Adrenal gland (tissue), 12 donors: ENCODE results near the gene METTL4. TPM values are rescaled to one million over a fixed set of nuclear protein-coding genes. Genes with fewer than 3 reads are reported as not detected.
"Not testable (repeated sequence)": the region's sequence is repeated elsewhere in the genome, so short reads cannot be mapped to it uniquely, and the experiment has no call there.

ENCODE experiments used
- DNase-seq, 7 donors: peaks; one replicate each; pipeline ENCODE4 v3.0.0-alpha.2; 2019 to 2020
- H3K27ac ChIP-seq, 5 donors: fragments of 200-600 bp; sonication (generic) in 4 of 5; 1 replicate in 3 of 5; 2 replicates in 2 of 5; pipeline versions ENCODE4 v1.5.1 to v1.8.0; 2016 to 2020; ENCODE audit warnings: mild to moderate bottlenecking in 1 of 5
- H3K27me3 ChIP-seq: fragments of 200-600 bp; 2 replicates; pipeline ENCODE4 v1.8.0; 2021
- H3K36me3 ChIP-seq, 2 donors: fragments of 200-600 bp; replicated peaks in 1 of 2; 1 replicate in 1 of 2; 2 replicates in 1 of 2; pipeline versions ENCODE4 v1.5.1 to v1.8.0; 2018 to 2022
- H3K4me1 ChIP-seq, 2 donors: fragments of 200-600 bp; replicated peaks in 1 of 2; 1 replicate in 1 of 2; 2 replicates in 1 of 2; pipeline versions ENCODE4 v1.5.1 to v1.8.0; 2018 to 2021
- H3K4me3 ChIP-seq, 4 donors: fragments of 200-600 bp; sonication (generic) in 3 of 4; one replicate each; pipeline ENCODE4 v1.5.1; 2016 to 2018
- H3K9me3 ChIP-seq, 3 donors: fragments of 200-600 bp; sonication (generic) in 1 of 3; replicated peaks in 1 of 3; 1 replicate in 2 of 3; 2 replicates in 1 of 3; pipeline versions ENCODE4 v1.5.1 to v1.8.0; 2016 to 2021
- POLR2A ChIP-seq, 2 donors: fragments of 450-650 bp; IDR thresholded peaks; one replicate each; pipeline ENCODE4 v1.6.1; 2017; ENCODE audit warnings: antibody characterized with exemption in 2 of 2, mild to moderate bottlenecking in 2 of 2, moderate library complexity in 1 of 2
- WGBS, 4 donors: extraction: QIAGEN DNeasy Blood & Tissue Kit in 2 of 4; methylation state at CpG; one replicate each; pipeline versions ENCODE4 v1.1.5 to v1.1.7; 2013 to 2017; 5-methylcytosine and 5-hydroxymethylcytosine counted together
- intact Hi-C, 2 donors: fragments of 100-400 bp; cut with DNase I; formaldehyde crosslinking; loops; one replicate each; pipeline versions ENCODE4 v1.14.1 to v1.15.0; 2022 to 2023
- polyA plus RNA-seq, 3 donors: library from polyadenylated mRNA; stranded (reverse); fragments of 200-250 nt in 2 of 3; fragments of 350-450 nt in 1 of 3; fragmentation: Illumina TruSeq in 1 of 3; extraction: RNeasy Lipid Tissue Mini Kit (QIAGEN cat#74804) in 1 of 3; gene quantifications; one replicate each; pipeline ENCODE4 v1.2.3, GENCODE V29; 2013 to 2014
- total RNA-seq, 9 donors: library from RNA; depleted of rRNA in 4 of 9; stranded (reverse); fragments of >200 nt in 4 of 9; fragments of 120-200 nt in 1 of 9; fragmentation: NEBNext Ultra II Directional in 1 of 9; extraction: Animal tissue kit (Norgen Biotek cat#: 25700) in 1 of 9; gene quantifications; one replicate each; pipeline versions ENCODE4 v1.1.0 to v1.2.4, GENCODE V29; 2013 to 2023
- TF ChIP-seq, protein P1 (sequence below), 6 experiments: fragments of 450-650 bp in 4 of 6; fragments of 200-600 bp in 2 of 6; sonication (generic) in 1 of 6; IDR thresholded peaks; 1 replicate in 5 of 6; 2 replicates in 1 of 6; pipeline versions ENCODE4 v1.5.1 to v1.8.0; 2016 to 2021; ENCODE audit warnings: antibody characterized with exemption in 6 of 6, mild to moderate bottlenecking in 2 of 6, moderate library complexity in 1 of 6
- donor health status: healthy with polysubstance abuse.
- donor health status: Bipolar disorder and iron deficiency.
- donor health status: DM: yes; HTN: yes; CAD: no.
- donor health status: DM: no; HTN: no; CAD: no.
- donor health status: DM: no; HTN: no; CAD: no.
- donor health status: DM: yes; HTN: yes; CAD: no.

METTL4 gene
- total and polyA plus RNA-seq, 12 donors: 1.3 to 8.7 (median 5.7) TPM

- Histone ChIP-seq H3K4me1 (no peaks in the 10 kb centered on the region), H3K9me3 (no peaks in the 10 kb centered on the region), H3K27ac (no peak overlapping the region), H3K27me3 (no peaks in the 10 kb centered on the region), H3K36me3 (no peaks in the 10 kb centered on the region), H3K4me3 (no peak overlapping the region)
- 52 to 54% (median 53%) methylated on average over 4 of the region's 4 CpGs for WGBS, 4 donors
- TF ChIP-seq, protein P1, sequence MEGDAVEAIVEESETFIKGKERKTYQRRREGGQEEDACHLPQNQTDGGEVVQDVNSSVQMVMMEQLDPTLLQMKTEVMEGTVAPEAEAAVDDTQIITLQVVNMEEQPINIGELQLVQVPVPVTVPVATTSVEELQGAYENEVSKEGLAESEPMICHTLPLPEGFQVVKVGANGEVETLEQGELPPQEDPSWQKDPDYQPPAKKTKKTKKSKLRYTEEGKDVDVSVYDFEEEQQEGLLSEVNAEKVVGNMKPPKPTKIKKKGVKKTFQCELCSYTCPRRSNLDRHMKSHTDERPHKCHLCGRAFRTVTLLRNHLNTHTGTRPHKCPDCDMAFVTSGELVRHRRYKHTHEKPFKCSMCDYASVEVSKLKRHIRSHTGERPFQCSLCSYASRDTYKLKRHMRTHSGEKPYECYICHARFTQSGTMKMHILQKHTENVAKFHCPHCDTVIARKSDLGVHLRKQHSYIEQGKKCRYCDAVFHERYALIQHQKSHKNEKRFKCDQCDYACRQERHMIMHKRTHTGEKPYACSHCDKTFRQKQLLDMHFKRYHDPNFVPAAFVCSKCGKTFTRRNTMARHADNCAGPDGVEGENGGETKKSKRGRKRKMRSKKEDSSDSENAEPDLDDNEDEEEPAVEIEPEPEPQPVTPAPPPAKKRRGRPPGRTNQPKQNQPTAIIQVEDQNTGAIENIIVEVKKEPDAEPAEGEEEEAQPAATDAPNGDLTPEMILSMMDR (IDR thresholded peaks at IDR 0.05): peak; percentile 39 to 70 (median 46)
- TF ChIP-seq POLR2A (IDR thresholded peaks at IDR 0.05): no peak
- intact Hi-C loops: loop anchor here (10.0 kb wide), 3 partner anchors 213 to 963 kb away; no protein-coding TSS in a partner anchor
- DNase-seq: no peak
Observed at GRCh38 chr18:2547477-2548087, 23.7 kb downstream of the METTL4 start.

DNA sequence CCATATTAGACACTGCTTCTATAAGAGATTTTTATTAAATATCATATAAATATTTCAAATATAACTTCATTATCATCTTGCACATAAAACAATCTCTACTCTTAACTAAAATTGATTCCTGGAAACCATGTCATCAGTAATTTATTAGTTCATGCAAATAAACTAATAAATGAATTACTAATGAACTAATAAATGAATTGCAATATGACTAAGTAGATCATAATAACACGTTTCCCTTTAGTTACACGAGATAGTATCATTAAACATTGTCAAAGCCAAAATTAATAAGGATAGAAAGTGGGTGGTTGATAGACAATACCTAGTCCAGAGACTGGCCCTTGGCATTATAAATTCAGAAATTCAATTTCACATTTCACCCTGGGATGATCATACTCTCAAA lies 26.1 kb downstream of the METTL4 start:
- H3K27ac ChIP-seq: no peak overlapping the region
- intact Hi-C loops: loop anchor here (10.0 kb wide), 3 partner anchors 210 to 960 kb away; no protein-coding TSS in a partner anchor
- DNase-seq: no peak
- H3K4me3 ChIP-seq: no peak overlapping the region
- no peaks in the 10 kb centered on the region for H3K36me3 ChIP-seq
- no peaks in the 10 kb centered on the region for H3K27me3 ChIP-seq
- WGBS, 4 donors: 69 to 80% (median 76%) methylated on average over 2 of the region's 2 CpGs
- no peak for TF ChIP-seq POLR2A (IDR thresholded peaks at IDR 0.05)
- TF ChIP-seq, protein P1 (IDR thresholded peaks at IDR 0.05): no peak
- no peaks in the 10 kb centered on the region for H3K4me1 ChIP-seq
- H3K9me3 ChIP-seq: no peaks in the 10 kb centered on the region

DNA sequence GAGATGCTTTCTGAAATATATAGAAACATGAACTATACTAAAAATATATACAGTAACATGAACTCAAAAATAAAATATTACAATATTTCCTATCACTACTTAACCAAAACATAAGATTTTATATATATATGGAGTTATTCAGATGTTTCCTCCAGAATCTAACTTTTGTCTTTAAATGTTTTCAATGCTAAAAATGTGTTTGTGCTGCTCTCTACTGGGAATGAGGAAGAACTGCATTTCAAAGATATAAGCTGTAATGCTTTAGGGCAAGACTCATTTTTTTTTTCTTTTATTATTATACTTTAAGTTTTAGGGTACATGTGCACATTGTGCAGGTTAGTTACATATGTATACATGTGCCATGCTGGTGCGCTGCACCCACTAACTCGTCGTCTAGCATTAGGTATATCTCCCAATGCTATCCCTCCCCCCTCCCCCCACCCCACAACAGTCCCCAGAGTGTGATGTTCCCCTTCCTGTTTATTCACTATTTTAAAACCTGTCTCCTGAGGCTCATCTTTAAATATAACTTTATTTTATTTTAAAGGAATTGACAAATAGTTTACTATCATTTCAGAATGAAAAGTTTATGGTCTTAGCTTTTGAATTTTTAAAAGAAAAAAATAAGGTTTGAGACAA lies 29.3 kb downstream of the METTL4 start:
- not testable (repeated sequence) for H3K4me3 ChIP-seq, H3K36me3 ChIP-seq, DNase-seq, H3K4me1 ChIP-seq, H3K9me3 ChIP-seq, H3K27me3 ChIP-seq, H3K27ac ChIP-seq
- intact Hi-C loops: loop anchor here (10.0 kb wide), 3 partner anchors 207 to 957 kb away; no protein-coding TSS in a partner anchor
- TF ChIP-seq, protein P1 (IDR thresholded peaks at IDR 0.05): peak; percentile 34 to 67 (median 56)
- 19% methylated on average over 3 of the region's 3 CpGs; no CpG with 5 or more reads in 2 of the 4 donors for WGBS, 4 donors

DNA sequence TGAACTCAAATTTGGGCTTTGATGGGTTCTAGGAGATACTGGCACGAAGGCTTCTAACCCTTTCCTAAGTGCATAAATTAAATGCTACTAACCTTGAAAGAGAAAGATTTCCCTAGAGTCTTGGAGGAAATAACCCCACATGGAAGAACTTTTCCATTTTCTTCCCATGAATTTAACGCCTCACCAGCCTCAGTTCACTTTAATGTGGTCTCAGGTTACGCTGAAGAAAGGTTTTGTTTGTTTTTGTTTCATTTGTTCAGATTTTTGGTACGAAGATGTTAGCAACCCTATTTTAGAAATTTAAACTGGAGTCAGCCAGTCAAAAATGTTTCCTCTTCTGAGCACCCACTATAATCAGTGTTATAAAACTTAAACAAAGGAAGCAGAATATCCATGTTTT lies 30.7 kb downstream of the METTL4 start:
- no peak overlapping the region for H3K27ac ChIP-seq
- H3K27me3 ChIP-seq: no peaks in the 10 kb centered on the region
- intact Hi-C loops: loop anchor here (10.0 kb wide), 3 partner anchors 206 to 956 kb away; no protein-coding TSS in a partner anchor
- H3K9me3 ChIP-seq: no peaks in the 10 kb centered on the region
- WGBS, 4 donors: 80 to 88% (median 86%) methylated on average over 4 of the region's 4 CpGs
- no peak for TF ChIP-seq POLR2A (IDR thresholded peaks at IDR 0.05)
- TF ChIP-seq, protein P1 (IDR thresholded peaks at IDR 0.05): no peak
- H3K4me3 ChIP-seq: no peak overlapping the region
- H3K4me1 ChIP-seq: no peaks in the 10 kb centered on the region
- no peaks in the 10 kb centered on the region for H3K36me3 ChIP-seq
- DNase-seq: no peak
